Epithelial cell of esophagus (primary cell): ENCODE measurements around the gene GAPDH.
A peak's percentile ranks its signal among the peaks of the same experiment; 100 is the strongest.

Source experiments
- DNase-seq: peaks from one replicate; pipeline ENCODE4 v3.0.0; 2010; ENCODE audit warnings: low read depth
- H3K4me3 ChIP-seq: 2 replicates; pipeline ENCODE4 v1.5.1; 2011; ENCODE audit warnings: mild to moderate bottlenecking, low read length, control low read depth
- TF ChIP-seq, protein P1 (sequence below): IDR thresholded peaks from 2 replicates; pipeline ENCODE4 v1.5.1; 2011; ENCODE audit warnings: low read depth, mild to moderate bottlenecking, low read length, control low read depth, inconsistent platforms; ENCODE audit not compliant: insufficient read depth; ENCODE audit errors: missing control alignments

Gene GAPDH

DNA sequence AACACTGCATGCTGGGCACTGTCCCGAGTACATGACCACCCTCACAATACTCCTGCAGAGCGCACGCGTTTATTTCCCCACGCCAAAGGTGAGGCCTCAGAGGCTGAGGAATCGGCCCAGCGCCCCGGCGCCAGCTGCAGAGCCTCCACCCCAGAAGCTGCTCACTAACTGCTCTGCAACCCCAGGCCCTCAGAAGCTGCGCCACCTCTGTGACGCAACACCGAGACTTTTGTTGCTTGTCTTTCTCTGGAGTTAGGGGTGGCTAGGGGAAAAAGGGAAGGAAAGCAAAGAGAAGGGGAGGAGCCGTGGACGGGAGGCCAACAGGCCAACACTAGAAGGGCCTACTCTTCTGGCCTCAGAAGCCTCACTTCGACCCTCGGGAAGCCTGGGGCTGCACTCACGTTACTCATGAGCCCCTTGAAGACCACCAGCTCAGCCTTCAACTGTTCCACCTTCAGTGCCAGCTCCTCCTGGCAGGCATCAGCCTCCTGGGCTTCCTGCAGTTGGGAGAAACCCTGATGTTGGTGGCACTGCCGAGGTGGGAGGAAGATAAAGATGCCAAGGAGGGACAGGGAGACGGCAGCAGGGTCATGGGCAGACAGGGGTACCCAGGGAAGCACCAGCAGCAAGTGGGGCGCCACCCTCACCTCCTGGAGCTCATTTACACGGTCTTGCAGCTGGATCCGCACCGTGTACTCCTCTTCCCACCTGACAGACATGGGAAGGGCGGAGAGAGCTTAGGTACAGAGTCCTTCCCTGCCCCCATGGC lies 16.2 kb downstream of the GAPDH start:
- no peak overlapping the region for H3K4me3 ChIP-seq
- TF ChIP-seq, protein P1, sequence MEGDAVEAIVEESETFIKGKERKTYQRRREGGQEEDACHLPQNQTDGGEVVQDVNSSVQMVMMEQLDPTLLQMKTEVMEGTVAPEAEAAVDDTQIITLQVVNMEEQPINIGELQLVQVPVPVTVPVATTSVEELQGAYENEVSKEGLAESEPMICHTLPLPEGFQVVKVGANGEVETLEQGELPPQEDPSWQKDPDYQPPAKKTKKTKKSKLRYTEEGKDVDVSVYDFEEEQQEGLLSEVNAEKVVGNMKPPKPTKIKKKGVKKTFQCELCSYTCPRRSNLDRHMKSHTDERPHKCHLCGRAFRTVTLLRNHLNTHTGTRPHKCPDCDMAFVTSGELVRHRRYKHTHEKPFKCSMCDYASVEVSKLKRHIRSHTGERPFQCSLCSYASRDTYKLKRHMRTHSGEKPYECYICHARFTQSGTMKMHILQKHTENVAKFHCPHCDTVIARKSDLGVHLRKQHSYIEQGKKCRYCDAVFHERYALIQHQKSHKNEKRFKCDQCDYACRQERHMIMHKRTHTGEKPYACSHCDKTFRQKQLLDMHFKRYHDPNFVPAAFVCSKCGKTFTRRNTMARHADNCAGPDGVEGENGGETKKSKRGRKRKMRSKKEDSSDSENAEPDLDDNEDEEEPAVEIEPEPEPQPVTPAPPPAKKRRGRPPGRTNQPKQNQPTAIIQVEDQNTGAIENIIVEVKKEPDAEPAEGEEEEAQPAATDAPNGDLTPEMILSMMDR = no peak
- DNase-seq = no peak

- TF ChIP-seq, protein P1 = no peak
- no peak overlapping the region for H3K4me3 ChIP-seq
- no peak for DNase-seq
These were observed 16.7 kb downstream of the GAPDH start for GRCh38 chr12:6551063-6551461.

- H3K4me3 ChIP-seq = no peak overlapping the region
- TF ChIP-seq, protein P1 = no peak
- DNase-seq = peak; percentile 77
These were observed 17.3 kb downstream of the GAPDH start for GRCh38 chr12:6551496-6552139.

DNA sequence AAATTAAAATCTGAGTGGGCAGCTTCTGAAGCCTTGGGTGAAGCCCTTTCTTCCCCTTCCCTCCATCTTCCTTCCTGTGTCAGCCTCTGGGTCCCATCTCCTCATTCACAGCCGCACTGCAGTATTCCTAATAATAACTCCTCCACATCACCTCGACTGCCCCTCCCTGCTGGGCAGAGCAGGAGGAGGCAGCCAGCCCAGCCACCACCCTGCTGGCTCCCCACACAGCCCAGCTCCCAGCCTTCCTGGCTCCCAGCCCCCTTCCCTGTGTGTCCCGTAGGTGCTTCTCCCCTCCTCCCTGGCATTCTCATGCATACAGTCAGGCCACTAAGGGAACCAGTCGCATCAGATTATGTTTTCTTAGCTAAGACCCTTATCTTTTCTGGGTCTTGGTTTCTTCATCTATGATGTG lies 17.8 kb downstream of the GAPDH start:
- TF ChIP-seq, protein P1 = no peak
- no peak for DNase-seq
- no peak overlapping the region for H3K4me3 ChIP-seq

DNA sequence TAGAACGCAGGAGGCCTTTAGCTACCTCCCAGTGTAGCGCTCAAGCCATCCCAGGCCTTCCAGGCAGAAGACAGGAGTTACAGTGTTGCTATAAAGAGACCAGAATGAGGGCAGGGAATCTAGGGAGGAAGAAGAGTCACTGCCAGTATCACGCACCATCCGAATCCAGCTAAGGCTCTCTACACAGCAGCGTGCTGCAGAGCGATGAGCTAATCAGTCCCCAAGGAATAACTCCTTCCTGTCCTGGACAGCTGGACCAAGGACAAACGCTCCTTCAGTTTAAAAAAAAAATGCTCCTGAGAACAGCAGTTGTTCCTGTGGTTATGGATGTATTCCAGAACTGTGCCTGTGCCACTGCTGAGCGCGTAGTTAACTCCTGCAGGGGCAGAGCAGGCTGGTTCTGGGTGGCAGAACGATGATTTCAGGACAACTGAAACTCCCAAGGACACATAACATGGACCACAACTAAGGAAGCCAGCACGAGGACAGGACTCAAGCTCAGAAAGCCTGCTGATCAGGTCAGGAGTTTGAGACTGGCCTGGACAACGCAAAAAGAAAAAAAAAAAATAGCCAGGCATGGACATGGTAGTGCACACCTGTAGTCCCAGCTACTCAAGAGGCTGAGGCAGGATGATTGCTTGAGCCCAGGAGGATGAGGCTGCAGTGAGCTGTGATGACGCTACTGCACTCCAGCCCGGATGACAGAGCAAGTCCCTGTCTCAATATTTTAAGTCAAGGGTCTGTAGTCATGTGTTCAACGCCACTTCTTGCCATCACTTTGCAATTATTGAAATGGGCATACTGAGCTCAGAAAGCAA lies 18.9 kb downstream of the GAPDH start:
- no peak for DNase-seq
- H3K4me3 ChIP-seq = no peak overlapping the region
- TF ChIP-seq, protein P1 = no peak

GRCh38 chr12:6554168-6555017 lies 20.1 kb downstream of the GAPDH start:
- TF ChIP-seq, protein P1 = peak; percentile 61
- H3K4me3 ChIP-seq = no peak overlapping the region
- DNase-seq = peak; percentile 69
